C1 segment of cervical spinal cord (tissue), 14 donors: ENCODE measurements around the gene TLCD1.

ENCODE experiments used
- DNase-seq, 14 donors: peaks; one replicate each; lab custom pipeline; 2025; lab: John Stamatoyannopoulos, UW

Gene TLCD1, protein sequence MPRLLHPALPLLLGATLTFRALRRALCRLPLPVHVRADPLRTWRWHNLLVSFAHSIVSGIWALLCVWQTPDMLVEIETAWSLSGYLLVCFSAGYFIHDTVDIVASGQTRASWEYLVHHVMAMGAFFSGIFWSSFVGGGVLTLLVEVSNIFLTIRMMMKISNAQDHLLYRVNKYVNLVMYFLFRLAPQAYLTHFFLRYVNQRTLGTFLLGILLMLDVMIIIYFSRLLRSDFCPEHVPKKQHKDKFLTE

DNA sequence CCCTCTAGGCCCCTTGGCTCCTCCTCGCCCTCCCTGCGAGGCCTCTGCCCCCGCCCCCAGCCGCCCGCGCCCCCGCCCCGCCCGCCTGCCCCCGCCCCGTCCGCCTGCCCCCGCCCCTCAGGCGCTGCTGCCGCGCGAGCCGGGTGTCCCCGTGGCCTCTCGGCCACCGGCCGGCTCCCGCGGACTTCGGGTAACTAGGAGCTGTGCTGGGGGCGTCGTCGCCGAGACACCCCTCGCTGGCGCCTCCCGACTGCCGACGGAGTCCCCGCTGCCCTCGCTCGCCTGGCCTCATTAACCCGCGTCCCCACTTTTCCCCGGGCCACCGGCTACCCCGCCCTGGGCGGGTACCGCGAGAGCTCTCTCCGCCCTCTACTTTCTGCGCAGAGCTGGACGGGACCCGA is at the start of gene TLCD1:
Gene TLCD1, minus strand, starts transcription at position 8 of the 401 bp plus-strand sequence. CDS start 136 bp downstream, outside the sequence.
- DNase-seq = peak in 11 of 14 donors; percentile 33 to 83 (median 66)

DNA sequence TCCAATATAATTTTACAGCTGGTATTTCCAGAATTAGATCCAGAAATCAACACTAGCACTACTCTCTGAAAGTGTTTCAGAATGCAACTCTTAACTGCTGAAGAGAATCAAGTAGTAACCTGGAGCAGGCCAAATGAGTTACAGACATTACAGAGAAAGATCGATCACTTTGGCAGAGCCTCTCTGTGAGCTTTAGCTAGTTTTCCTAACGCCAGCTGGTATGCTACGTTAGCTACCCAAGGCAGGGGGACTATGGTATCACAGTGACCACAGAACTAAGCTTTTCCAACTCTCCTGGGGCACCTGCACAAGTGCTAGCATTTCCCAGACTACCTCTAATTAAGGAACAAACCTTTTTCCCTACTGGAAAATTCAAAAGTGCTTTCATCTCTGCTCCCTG is 48.2 kb upstream of the TLCD1 start:
- no peak for DNase-seq

DNA sequence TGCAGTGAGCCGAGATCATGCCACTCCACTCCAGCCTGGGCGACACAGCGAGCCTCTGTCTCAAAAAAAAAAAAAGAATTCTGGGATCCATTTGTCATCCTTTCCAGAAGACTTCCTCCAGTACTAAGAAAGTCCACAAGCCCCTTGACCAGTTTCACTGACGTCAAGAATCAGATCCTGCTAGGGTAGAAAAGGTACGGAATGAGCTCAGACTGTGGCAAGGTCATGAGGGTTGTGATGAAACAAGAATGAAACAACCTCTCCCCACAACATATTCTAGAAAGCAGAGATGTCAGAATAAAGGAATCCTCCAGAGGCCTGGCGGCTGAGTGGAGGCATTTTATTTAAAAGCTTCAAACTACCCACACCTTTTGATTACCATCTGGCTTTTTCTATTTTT is 47.7 kb upstream of the TLCD1 start:
- DNase-seq = no peak

DNA sequence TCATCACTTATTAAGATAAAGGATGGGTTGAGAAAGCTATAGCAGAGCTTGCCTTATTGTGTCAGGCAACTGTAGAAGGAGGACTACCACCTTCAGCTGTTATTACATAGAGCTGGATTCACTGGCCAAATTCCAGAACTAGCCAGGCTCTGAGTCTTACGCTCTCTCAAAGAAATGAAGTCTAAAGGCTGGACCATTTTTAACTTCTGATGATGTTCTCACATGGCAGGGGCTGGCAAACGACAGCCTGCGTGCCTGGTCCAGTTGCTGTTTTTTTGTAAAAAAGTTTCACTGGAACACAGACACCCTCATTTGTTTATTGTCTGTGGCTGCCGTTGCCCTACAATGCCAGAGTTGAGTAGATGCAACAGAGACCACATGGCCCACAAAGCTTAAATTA is 39.0 kb upstream of the TLCD1 start:
- DNase-seq = no peak

DNA sequence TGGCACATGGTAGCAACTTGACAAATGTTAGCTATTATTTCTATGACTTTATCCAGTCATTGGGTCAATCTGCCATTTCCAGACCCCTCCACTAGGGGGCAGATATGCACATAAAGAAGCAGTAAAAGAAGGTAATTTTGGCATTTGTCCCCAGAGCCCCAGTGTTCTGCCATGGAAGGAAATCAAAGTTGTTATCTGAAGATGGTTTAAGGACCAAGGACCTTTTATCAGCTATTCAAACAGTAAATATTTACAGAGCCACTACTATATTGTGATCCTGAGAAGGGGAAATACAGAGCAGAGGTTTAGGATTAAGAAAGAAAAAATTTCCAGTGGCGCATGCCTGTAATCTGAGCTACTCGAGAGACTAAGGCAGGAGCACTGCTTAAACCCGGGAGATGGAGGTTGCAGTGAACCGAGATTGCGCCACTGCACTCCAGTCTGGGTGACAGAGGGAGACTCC is 37.8 kb upstream of the TLCD1 start:
- peak in 11 of 14 donors; percentile 15 to 61 (median 39) for DNase-seq

DNA sequence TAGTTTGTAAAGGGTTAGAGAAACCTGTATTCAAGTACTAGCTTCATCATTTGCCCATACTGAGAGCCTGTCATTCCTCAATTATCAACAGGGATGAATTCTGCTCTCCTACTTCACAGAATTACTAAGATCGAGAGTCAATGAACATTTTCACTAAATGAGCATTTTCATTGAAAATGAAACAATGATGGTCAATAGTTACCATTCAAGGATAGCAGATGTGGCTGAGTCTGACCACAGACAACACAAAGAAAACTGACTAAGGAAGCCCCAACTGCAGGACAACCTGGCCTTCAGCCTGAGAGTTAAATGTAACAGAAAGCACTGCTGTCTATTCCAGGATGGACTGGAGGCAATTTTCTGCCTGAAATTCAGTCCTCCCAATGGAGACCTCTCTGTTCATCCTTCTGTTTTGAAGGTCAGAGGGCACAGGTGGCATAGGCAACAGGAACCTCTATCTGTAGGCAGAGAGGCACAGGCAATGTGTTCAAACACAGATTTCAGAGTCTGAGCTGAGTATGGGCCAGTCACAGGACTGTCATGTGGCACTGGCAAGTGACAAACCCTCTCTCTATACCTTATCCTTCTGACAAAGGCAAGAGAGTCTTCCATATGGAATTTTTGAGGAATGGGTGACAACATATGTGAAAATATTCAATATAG is 37.2 kb upstream of the TLCD1 start:
- DNase-seq = peak in 2 of 14 donors; percentile 42 to 61

DNA sequence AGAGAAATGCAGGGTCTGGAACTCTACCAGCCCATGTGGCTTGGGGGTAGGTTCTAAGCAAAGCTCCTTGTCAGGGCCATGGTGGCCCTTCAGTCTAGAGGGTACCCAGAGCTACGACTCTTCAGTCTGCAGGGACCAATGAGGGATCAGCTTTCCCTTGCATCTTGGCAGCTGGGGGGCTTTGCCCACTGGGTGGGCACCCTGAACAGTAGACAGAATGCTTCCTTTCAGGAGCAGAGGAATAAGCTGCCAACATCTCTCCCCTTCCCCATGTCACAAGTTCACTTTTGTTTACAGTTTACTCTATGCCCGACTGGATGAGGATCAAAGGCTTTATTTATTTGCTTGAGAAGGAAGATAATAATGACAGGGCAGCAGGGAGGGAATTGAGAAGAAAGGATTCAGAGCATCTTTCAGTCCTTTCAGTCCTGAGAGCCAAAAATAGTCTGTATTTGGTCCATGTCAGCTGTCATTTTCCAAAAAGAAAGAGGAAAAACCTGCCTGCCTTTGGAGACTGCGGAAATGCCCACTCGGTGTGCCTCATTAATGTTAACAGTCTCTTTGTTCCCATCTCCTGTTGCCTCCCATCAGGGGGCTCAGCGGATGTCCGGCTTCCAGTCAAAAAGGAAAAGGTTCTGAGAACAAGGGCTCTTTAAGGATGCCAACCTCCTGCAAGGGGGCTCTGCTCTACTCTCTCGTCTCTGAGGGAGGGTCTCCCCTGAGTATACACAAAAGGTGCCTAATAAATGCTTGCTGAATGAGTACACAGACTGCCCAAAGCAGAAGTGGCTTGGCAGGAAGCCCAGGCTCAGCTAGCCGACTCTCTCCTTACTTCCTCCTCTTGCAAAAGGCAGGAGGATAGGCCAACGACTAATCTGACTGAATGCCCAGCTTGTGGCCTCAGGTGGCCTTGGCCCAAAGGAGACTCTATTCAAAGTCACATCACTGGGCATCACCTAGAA is 34.8 kb upstream of the TLCD1 start:
- DNase-seq = peak in 11 of 14 donors; percentile 22 to 94 (median 56)

DNA sequence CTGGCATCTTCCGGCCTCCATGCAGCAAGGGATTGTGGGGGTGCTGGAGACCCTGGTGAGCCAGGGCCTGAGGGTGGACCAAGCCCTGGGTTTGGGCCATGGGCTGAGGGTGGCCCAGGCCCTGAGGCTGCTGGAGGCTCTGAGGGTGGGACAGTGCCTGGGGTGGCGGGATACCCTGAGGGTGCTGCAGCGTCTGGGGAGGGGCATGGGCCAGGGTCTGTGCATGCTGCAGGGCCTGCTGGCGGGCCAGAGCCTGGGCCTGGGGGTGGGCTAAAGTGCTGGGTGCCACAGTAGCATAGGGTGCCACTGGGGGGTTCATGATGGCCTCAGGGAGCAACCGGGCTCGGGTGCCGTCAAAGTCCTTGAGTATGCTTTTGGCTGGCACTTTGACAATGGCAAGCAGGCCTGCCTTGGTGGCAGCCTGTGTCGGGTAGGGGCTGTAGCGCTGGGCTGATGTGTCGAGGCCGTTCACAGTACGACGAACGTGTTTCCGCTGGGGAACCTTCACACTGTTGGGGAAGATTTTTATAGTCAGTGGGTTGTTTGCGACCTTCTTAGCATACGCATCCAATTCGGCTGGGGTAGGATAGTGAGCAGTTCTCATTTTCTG is 33.3 kb upstream of the TLCD1 start:
- DNase-seq = no peak

DNA sequence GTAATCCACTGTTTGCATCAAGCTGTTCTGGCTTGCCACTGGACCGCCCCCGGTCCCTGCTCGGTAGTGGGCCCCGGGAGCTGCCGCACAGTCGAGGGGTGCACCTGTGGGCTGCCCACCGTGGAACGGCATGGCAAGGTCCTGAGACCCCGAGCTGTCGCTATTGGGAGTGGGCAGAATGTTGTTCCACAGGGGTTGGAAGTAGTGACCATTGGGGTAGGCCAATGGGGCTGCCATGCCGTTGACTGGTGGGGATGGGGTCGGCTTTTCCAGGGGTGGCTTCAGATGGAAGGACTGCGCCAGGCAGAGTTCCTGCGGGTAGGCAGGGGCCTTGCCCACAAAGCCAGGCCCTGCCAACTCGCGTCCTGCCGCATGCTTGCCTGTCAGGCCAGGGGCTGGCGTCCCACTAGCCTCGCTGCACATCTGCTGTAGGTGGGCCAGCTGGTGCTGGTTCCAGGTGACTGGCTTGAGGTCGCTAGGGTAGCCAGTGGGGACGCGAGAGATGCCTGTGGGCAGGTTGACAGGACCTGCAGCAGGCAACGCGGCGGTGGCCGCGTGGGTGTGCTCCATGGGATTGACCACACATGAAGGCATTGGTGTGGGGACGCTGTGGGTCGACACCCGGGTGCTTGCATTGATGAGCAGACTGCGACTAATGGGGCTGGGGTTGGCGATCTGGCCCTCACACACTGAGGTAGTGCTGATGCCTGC is 32.5 kb upstream of the TLCD1 start:
- no peak for DNase-seq

DNA sequence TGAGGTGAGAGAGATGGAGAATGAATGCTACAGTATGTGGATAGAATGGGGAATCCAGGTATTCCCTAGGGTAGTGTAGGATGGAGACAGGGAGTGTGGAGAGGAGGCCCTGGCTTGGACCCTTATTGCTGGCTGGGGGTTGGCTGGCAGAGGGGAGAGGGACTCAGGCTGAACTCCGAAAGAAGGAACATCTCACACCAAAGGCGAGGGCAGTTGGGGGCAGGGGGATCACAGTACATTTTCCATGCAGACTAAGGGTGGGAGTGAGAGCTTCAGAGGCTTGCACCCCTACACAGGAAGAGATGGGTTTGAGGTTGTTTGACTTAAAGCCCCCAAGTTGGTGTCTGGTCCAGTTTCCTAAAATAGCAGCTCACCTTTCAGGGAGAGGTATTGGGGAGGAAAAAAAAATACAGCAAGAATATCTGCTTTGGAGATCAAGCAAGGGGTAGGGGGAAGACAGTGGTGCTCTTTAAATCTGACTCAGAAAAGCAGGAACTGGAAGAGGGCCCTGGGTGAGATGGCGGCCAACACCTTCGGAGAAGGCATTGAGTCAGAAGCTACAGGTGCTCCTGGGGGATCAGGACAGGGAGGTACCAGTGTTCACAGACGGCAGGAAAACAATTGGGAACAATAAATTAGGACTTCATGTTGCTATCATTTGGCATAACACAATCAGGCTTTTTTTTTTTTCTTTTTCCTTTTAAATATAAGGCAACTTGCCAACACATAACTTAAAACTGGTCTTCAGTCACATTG is 30.2 kb upstream of the TLCD1 start:
- no peak for DNase-seq

DNA sequence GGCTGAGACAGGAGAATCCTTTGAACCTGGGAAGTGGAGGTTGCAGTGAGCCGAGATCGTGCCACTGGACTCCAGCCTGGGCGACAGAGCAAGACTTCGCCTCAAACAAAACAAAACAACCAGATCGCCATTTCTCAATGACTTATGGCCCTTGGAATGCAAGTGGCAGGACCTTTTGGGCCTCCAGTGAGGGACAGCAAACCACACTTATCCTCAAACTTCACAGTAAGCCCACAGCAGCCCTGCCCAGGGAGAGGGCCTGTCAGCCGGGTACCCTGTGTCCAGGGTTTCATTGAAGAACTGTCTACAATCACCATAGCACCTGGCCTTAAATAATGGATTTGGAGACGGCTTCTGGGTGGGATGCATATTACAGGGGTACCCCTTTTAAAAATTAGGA is 29.5 kb upstream of the TLCD1 start:
- no peak for DNase-seq

DNA sequence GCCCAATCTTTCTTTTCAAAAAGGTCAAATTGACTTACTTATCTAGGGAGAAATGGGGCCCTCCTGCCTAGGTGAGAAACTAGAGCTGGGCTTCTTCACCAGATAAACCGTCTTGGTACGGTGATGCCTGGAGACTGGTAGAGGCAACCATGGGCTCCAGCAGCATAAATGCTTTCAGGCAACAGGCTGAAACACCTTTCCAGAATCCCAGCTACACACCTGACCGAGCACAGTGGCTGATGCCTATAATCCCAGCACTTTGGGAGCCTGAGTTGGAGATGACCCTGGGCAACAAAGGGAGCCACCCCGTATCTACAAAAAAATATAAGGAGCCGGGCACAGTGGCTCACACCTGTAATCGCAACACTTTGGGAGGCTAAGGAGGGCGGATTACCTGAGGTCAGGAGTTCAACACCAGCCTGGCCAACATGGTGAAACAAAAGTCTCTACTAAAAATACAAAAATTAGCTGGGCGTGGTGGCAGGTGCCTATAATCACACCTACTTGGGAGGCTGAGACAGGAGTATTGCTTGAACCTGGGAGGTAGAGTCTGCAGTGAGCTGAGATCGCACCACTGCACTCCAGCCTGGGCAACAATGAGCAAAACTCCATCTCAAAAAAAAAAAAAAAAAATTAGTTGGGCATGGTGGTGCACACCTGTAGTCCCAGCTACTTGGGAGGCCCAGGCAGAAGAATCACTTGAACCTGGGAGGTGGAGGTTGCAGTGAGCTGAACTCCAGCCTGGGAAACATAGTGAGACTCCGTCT is 25.8 kb upstream of the TLCD1 start:
- no peak for DNase-seq

DNA sequence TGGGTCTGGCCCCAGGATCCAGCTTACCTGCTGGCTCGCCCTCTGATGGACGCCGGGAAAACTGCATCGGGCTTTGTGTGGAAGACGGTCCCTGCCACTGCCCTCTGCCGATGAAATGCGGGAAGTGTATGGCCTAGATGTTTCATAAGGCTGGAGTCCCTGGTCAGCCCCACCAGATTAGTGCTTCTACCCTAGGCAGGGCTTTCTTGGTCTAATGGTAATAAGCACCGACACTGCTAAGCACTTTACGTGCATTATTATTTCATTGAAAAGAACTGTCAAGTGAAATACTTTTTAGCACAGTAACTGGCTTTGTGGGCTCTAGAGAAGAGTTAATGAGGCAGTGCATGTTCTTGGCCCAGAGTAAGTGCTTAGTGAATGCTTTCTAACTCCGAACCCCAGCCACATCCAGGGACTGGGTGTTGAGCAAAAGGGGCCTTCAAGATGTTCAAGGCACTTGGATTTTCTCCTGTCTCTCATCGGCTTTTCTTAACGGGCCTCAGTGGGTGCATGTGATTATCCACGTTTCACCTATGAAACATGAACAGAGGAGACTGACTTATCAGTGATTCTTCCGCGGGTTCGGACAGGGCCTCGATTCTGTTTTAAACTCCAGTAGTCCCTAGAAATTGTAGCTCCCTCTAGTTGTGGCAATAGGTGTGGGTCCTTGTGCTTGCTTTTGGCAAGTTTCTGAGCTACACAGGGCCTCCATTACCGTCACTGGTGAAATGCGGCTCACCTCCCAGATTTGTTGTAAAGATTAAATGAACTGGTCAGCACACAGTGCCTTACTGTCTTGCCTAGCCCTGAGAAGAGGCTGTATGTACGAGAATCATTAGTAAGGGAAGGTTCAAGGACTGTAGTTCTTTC is 24.4 kb upstream of the TLCD1 start:
- DNase-seq = peak in 13 of 14 donors; percentile 38 to 87 (median 80)

DNA sequence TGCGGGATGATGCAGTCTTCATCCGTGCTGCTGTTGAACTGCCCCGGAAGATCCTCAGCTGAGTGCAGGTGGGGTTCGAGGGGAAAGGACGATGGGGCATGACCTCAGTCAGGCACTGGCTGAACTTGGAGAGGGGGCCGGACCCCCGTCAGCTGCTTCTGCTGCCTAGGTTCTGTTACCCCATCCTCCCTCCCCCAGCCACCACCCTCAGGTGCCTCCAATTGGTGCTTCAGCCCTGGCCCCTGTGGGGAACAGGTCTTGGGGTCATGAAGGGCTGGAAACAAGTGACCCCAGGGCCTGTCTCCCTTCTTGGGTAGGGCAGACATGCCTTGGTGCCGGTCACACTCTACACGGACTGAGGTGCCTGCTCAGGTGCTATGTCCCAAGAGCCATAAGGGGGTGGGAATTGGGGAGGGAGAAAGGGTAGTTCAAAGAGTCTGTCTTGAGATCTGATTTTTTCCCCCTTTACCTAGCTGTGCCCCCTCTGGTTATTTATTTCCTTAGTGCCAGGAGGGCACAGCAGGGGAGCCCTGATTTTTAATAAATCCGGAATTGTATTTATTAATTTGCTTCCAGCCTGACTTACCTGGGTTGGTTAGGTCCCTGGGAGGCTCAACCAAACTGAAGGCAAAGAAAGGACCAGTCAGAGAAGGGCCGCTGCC is 23.6 kb upstream of the TLCD1 start:
- no peak for DNase-seq

DNA sequence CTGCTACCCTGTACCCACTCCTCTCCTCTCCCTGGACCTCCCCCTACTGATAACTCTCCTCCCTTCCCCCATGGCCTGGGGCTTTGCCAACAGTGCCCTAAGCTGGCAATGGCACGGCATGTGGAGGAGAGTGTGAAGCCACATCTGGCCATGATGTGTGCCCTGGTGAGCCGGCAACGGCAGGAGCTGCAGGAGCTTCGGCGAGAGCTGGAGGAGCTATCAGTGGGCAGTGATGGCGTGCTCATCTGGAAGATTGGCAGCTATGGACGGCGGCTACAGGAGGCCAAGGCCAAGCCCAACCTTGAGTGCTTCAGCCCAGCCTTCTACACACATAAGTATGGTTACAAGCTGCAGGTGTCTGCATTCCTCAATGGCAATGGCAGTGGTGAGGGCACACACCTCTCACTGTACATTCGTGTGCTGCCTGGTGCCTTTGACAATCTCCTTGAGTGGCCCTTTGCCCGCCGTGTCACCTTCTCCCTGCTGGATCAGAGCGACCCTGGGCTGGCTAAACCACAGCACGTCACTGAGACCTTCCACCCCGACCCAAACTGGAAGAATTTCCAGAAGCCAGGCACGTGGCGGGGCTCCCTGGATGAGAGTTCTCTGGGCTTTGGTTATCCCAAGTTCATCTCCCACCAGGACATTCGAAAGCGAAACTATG is 23.0 kb upstream of the TLCD1 start:
- no peak for DNase-seq

DNA sequence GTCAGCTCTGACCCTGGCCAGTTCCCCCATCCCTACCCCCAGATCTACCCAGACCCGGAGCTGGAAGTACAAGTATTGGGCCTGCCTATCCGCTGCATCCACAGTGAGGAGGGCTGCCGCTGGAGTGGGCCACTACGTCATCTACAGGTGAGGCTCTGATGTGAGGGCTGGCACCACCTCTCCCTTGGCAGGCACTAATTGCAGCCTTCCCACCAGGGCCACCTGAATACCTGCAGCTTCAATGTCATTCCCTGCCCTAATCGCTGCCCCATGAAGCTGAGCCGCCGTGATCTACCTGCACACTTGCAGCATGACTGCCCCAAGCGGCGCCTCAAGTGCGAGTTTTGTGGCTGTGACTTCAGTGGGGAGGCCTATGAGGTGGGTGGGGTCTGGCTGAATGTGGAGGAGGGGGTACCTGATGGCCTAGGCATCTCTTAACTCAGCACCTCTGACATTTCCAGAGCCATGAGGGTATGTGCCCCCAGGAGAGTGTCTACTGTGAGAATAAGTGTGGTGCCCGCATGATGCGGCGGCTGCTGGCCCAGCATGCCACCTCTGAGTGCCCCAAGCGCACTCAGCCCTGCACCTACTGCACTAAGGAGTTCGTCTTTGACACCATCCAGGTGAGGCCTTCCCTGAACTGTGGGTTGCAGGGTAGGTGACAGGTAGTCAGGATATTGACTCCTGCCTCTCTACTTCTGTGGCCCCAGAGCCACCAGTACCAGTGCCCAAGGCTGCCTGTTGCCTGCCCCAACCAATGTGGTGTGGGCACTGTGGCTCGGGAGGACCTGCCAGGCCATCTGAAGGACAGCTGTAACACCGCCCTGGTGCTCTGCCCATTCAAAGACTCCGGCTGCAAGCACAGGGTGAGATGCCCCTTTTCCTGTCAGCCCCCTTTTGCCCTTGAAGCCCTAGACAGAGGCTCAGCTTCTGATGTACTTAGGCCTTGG is 22.0 kb upstream of the TLCD1 start:
- no peak for DNase-seq
